22Rv1 (cell line): Measurements from ENCODE around the gene MAGI3.

ENCODE experiments used
- H3K27ac ChIP-seq: fragments of 450-650 bp; 2 replicates; pipeline ENCODE4 v1.5.1; 2017
- ZFX ChIP-seq: fragments of 450-650 bp; IDR thresholded peaks from 2 replicates; pipeline ENCODE4 v1.6.1; 2017; ENCODE audit warnings: antibody characterized with exemption, borderline replicate concordance
- TF ChIP-seq, protein P1 (sequence below): fragments of 450-650 bp; IDR thresholded peaks from 2 replicates; pipeline ENCODE4 v1.5.1; 2017; ENCODE audit warnings: mild to moderate bottlenecking

MAGI3 gene

DNA sequence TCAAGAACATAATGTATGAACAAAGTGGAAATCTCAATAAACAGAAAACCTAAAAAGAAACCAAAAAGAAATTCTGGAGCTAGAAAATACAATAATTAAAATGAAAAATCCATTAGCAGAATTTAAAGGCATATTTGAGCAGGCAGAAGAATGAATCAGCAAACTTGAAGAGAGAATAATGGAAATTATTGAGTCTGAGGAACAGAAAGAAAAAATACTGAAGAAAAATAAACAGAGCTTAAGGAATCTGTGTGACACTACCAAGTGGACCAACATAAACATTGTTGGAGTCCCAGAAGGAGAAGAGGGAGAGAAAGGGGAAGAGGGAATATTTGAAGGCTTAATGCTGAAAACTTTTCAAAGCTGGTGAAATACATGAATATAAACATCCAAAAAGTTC lies 54.5 kb downstream of the MAGI3 start:
- H3K27ac ChIP-seq, result no peak overlapping the region
- no peak for TF ChIP-seq ZFX
- TF ChIP-seq, protein P1, sequence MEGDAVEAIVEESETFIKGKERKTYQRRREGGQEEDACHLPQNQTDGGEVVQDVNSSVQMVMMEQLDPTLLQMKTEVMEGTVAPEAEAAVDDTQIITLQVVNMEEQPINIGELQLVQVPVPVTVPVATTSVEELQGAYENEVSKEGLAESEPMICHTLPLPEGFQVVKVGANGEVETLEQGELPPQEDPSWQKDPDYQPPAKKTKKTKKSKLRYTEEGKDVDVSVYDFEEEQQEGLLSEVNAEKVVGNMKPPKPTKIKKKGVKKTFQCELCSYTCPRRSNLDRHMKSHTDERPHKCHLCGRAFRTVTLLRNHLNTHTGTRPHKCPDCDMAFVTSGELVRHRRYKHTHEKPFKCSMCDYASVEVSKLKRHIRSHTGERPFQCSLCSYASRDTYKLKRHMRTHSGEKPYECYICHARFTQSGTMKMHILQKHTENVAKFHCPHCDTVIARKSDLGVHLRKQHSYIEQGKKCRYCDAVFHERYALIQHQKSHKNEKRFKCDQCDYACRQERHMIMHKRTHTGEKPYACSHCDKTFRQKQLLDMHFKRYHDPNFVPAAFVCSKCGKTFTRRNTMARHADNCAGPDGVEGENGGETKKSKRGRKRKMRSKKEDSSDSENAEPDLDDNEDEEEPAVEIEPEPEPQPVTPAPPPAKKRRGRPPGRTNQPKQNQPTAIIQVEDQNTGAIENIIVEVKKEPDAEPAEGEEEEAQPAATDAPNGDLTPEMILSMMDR, result no peak

DNA sequence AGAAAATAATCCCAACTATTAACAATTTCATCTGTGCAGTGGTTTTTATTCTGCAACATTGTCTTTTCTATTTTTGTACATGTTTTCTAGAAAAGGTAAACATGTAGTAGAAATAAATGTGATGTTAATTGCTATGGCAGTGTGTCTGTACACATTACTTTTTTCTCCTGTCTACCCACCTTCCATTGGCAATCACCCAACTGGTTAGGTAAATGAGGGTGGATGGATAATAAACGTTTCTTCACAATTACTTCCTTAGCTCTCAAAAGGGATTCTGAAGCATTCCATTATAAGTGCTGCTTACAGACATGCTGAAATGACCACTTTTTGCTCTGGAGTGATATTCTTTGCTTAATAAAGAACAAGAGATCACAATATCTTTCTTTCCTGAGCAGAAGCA lies 61.4 kb downstream of the MAGI3 start:
- no peak overlapping the region for H3K27ac ChIP-seq
- TF ChIP-seq, protein P1, result no peak
- no peak for TF ChIP-seq ZFX

DNA sequence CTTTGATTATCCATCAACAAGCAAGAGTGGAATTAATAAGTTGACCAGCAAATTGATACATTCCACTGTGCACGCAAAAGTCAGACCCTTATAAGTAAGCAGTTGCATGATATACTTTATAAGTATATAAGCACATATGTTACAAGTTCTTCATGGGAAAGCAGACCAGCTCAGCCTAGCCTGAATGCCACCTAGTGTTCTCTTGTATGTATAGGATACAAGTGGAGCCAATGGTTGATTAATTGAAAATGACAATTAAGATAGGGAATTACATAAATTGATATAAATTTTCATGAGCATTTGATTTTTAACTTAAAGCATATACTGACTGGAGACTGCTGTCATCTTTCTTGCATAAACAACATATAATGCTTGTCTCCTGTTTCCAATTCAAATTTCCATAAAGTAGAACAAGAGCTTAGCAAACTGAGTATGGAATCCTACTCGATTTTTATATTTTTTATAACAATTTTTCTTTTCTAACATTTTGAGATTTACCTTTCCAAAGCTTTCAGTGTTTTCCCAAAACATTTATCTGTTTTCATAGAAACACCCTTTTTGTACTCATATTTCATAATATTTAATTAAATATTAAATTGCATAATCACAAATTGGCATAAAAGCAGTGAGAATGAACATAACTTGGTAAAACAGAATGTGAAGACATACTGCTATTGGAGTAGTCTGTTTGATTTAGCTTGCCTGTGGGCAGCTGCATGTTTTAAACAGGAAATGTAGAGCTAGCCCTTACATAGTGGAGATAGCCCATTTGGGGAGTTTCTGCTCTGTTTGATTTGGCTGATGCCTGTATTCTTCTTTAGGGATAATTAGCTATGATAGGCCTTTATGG lies 62.8 kb downstream of the MAGI3 start:
- no peak overlapping the region for H3K27ac ChIP-seq
- TF ChIP-seq, protein P1, result peak; percentile 81
- TF ChIP-seq ZFX, result no peak

DNA sequence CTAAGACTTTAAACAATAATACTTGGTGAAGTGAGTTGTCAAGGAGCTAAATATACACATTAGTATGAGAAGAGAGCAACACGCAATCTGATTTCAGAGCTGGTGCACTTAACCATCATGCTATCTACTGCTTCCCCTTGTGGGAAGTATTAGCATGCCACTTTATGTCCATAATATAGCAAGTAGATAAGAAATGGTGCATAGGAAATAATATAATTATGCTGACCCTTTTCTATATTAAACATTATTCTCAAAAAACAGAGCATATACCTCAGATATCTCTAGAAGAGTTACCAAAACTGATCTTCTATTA lies 63.4 kb downstream of the MAGI3 start:
- no peak for TF ChIP-seq ZFX
- TF ChIP-seq, protein P1, result no peak
- H3K27ac ChIP-seq, result no peak overlapping the region

DNA sequence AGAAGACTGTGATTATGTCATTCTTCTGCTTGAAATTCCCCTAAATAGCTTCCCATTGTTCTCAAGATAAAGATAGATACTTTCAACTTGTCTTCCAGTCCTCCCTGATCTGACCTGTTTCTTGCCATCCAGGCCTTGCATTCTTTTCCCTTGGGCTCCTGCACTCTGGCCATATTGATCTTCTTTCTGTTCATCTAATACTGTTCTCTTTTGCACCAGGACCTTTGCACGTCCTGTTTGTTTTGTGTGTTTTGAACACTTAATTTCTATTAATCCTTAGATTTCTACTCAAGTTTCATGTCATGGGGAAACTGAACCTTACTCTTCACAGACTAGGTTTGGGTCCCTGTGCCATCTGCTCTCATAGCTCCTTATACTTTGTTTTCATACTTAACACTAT lies 65.1 kb downstream of the MAGI3 start:
- TF ChIP-seq ZFX, result no peak
- TF ChIP-seq, protein P1, result no peak
- H3K27ac ChIP-seq, result no peak overlapping the region

DNA sequence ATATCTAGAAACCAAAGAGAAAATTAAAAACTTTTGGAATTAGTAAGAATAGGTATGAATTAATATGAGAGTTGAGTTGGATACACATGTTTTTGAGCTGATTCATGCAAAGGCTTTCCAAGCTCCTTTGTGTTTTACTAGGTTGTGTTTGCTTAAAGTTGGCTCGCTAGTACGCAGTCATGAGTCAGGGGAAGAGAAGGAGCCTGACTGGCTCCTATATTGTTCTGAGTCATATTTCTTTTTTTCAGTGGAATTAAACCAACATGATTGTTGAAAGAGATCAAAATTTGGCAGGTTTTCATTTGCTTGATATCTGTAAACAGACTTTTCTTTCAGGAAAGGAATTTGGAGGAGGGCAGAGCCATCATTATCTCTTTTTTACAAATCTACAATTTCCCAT lies 66.7 kb downstream of the MAGI3 start:
- TF ChIP-seq ZFX, result no peak
- TF ChIP-seq, protein P1, result no peak
- H3K27ac ChIP-seq, result peak overlapping the region; percentile 37

DNA sequence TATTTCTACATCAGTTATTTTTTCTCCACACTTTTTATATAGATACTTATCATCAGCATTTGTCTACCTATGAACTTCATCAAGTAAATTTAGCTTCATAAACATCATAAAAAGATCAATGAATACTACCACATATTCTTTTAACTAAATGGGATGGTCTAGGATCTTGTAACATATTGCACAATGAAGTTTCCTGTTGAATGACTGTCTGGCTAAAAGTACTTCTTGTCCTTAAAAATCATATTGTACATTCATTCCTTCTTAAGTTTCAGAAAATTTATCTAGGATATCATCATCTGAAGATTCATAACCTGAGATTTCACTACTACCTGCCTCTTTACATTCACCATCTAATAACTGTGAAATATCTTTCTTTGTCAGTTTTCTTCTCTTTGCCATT lies 69.0 kb downstream of the MAGI3 start:
- TF ChIP-seq, protein P1, result no peak
- TF ChIP-seq ZFX, result no peak
- H3K27ac ChIP-seq, result no peak overlapping the region
